CD4-positive, alpha-beta T cell treated with Interleukin-17A for 4 hours (primary cell): ENCODE results near the gene ITIH2.
"Not testable (repeated sequence)": the region's sequence is repeated elsewhere in the genome, so short reads cannot be mapped to it uniquely, and the experiment has no call there.

ENCODE experiments used
- DNase-seq: peaks from one replicate; pipeline ENCODE4 v3.0.0-alpha.2; 2020; ENCODE audit warnings: mixed read lengths

ITIH2 gene

DNA sequence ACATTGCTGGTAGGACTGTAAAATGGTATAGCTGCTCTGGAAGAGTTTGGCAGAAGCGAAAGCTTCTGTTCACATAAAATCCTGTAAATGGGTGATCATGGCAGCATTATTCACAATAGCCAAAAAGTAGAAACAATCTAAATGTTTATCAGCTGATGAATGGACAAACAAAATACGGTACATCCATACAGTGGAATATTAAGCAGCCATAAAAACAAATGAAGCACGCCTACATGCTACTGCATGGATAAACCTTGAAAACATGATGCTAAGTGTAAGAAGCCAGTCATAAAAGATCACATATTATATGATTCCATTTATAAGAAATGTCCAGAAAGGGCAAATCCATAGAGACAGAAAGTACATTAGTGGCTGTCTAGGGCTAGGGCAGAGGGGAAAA, 52.0 kb downstream of the ITIH2 start:
- no peak for DNase-seq

DNA sequence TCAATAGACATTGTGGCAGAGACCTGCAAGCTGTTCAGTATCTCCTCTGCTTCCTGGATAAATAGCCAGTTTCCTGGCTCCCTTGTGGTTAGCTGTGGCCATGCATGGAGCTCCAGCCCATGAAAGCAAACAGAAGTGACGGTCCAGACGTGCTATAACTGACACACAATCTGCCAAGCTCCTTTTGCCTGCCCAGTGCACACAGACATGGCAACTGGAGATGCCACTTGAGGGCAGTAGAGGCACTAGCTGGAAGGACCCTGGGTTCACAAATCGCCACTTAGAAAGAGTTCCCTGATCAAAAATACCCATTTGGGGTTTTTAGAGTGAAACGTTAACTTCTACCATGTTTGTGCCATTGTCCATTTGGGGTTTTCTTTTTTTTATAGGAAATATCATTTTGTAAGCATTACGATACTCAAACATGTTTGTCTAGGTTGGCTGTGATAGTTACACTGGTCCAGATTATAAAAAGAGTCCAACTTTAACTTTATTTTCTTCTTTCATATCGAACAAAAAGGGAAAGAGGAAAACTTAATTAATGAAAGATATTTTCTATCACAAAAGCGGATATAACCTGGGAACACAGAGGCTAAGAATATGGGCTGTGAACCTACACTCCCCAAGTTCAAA, 53.4 kb downstream of the ITIH2 start:
- peak; percentile 25 for DNase-seq

DNA sequence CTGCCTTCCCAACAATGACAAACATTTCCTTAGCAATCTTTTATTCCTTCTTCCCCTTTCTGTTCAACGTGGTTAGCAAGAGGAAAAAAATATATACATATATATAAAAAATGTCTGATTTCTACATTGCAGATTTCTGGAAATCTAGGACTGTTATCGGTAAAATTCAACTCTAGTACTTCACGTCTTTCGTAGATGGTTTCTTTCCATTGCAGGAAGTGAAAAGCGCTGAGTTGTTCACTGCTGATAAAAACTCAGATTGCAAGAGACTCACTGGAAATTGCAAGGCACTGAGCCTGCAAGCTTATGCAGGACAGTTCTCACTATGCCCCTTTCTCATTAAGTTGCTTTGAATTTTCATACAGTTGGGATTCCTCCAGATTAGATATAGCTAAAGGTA, 60.8 kb downstream of the ITIH2 start:
- no peak for DNase-seq

DNA sequence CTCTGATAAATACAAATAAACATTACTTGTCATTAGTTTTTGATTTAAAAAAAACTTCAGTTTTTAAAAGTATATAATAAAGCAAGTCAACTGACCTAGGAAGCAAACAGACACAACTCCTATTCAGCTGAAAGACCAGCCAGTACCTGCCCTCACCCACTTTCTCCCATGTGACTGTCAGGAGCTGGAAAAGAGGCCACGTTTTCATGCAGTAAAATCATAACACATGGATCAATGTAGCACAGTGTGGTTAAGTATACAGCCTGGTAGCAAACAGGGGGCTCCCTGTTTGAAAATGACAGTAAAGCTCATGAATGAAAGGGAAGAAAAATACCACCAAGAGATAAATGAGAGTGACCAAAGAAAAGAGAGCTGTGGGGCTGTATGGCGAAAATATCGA, 63.1 kb downstream of the ITIH2 start:
- no peak for DNase-seq

GRCh38 chr10:7767209-7767608, 64.1 kb downstream of the ITIH2 start:
- no peak for DNase-seq

DNA sequence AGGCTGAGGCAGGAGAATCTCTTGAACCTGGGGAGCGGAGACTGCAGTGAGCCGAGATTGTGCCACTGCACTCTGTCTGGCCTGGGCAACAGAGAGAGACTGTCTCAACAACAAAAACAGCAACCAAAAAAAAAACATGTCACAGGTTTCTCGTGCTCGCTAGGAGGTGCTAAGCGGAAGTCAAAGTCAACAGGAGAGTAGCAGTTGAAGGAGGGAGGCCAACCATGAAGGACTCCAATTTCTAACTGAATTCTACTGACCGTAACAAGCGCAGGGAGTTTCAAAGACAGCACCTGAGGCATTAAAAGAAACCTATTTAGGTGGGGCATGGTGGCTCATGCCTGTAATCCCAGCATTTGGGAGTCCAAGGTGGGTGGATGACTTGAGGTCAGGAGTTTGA, 65.3 kb downstream of the ITIH2 start:
- DNase-seq, result no peak

- DNase-seq, result no peak
Observed at GRCh38 chr10:7773845-7774801, 71.0 kb downstream of the ITIH2 start.

DNA sequence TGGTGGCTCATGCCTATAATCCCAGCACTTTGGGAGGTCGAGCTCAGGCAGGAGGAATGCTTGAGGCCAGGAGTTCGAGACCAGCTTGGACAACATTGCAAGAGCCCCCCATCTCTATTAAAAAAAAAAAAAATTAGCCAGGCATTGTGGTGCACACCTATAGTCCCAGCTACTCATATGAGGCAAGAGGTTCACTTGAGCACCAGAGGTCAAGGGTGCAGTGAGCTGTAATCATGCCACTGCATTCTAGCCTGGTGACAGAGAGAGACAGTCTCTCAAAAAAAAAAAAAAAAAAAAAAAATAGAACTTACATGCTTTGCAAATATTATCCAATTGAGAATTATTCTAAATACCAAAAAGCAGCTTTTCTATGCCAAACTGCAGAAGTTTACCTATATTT, 73.7 kb downstream of the ITIH2 start:
- no peak for DNase-seq

DNA sequence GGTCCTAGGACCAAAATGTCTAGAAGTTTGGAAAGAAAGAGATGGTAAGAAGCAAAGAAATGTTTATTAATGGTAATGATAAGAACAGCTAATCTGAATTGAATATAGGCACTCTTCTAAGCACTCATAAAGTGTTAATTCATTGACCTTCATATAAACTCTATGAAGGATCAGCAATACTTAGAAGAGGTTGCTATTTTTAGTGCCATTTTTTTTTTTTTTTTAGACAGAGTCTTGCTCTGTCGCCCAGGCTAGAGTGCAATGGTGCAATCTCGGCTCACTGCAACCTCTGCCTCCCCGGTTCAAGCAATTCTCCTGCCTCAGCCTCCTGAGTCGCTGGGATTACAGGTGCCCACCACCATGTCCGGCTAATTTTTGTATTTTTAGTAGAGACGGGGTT, 79.1 kb downstream of the ITIH2 start:
- DNase-seq, result not testable (repeated sequence)

DNA sequence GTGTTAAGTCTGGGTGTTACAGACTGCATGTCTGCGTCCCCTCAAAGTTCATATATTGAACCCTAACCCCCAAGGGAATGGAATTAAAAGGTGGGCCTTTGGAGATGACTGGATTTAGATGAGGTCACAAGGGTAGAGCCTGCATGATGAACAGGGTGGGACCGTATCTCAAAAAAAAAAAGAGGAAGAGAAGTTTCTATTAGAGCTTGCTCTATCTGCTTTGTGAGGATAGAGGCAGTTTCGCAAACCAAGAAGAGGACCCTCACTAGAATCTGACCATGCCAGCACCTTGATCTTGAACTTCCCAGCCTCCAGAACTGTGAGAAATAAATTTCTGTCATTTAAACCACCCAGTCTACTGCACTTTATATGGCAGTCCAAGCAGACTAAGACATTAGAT, 83.3 kb downstream of the ITIH2 start:
- no peak for DNase-seq

- no peak for DNase-seq
Observed at GRCh38 chr10:7787150-7787856, 84.2 kb downstream of the ITIH2 start.

GRCh38 chr10:7787857-7788638, 84.9 kb downstream of the ITIH2 start, which contains the start of the genes ATP5F1C and KIN:
Gene ATP5F1C, plus strand, starts transcription at chr10:7788177. Its CDS starts 31 bp downstream, at chr10:7788208.
Gene KIN, minus strand, starts transcription at chr10:7787993. Its CDS starts 60 bp downstream, at chr10:7787933.
- DNase-seq, result peak; percentile 97

- DNase-seq, result no peak
Observed at GRCh38 chr10:7788639-7789286, 85.6 kb downstream of the ITIH2 start.

- DNase-seq, result no peak
Observed at GRCh38 chr10:7789390-7789789, 86.3 kb downstream of the ITIH2 start.

DNA sequence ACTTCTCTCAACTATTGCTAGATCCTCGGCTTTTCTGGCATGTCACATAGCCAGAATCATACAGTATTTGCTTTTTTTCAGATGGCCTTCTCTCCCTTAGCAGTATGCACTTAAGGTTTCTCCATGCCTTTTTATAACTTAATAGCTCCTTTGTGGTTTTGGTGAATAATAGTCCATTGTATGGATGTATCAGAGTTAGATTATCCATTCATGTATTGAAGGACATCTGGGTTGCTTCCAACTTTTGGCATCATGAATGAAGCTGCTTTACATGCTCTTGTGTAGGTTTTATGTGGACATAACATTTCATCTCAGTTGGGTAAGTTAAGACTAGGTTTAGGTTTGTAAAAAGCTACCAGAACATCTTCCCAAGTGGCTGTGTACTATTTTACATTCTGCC, 89.4 kb downstream of the ITIH2 start:
- no peak for DNase-seq

DNA sequence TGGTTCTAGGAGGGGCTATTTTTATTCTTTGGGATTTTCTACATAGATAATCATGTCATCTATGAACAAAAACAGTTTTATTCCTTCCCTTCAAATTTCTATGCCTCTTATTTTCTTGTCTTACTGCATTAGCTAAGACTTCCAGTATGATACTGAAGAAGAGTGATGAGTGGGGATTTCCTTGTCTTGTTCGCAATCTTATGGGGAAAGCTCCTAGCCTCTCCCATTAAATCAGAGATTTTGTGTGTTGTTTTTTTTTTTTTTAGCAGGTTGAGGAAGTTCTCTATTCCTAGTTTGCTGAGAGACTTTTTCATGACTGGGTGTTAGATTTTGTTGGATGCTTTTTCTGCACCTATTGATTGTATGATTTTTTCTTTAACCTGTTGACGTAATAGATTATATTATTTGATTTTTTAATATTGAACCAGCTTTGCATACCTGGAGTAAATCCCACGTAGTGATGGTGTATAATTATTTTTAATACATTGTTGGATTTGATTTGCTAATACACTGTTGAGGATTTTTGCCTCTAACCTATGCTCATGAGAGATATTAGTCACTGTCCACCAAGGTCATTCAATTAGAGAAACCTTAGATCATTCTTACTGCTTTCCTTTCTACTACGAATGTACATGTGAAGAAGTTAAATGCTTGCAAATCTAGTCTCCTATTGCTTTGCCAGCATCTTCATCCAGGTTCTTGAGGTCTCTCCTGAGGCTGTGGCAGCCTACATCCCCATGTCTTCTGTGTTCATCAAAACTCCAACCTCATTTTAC, 91.3 kb downstream of the ITIH2 start:
- DNase-seq, result no peak

GRCh38 chr10:7795605-7796004, 92.5 kb downstream of the ITIH2 start:
- DNase-seq, result no peak

GRCh38 chr10:7797582-7797981, 94.5 kb downstream of the ITIH2 start:
- DNase-seq, result no peak
